Karpas-422 (cell line): ENCODE measurements around the gene ZFR2. TPM values are rescaled to one million over a fixed set of nuclear protein-coding genes. Genes with fewer than 3 reads are reported as not detected.
"Not testable (repeated sequence)": the region's sequence is repeated elsewhere in the genome, so short reads cannot be mapped to it uniquely, and the experiment has no call there.

ENCODE experiments used
- DNase-seq: peaks from one replicate; pipeline ENCODE4 v3.0.0-alpha.2; 2015
- H2AFZ ChIP-seq: fragments of 200-600 bp; sonication (generic); 2 replicates; pipeline ENCODE4 v1.6.1; 2014; ENCODE audit warnings: antibody characterized with exemption, low read length, mixed read lengths
- H3K27ac ChIP-seq: fragments of 200-600 bp; sonication (generic); 2 replicates; pipeline ENCODE4 v1.5.1; 2014; ENCODE audit warnings: mild to moderate bottlenecking, low read length, moderate library complexity
- H3K27me3 ChIP-seq: fragments of 200-600 bp; sonication (generic); 2 replicates; pipeline ENCODE4 v1.6.1; 2014; ENCODE audit warnings: low read length, mixed read lengths
- H3K36me3 ChIP-seq: fragments of 200-600 bp; sonication (generic); 2 replicates; pipeline ENCODE4 v1.6.1; 2014; ENCODE audit warnings: low read length, mixed read lengths; ENCODE audit not compliant: insufficient read depth
- H3K4me1 ChIP-seq: fragments of 200-600 bp; sonication (generic); 2 replicates; pipeline ENCODE4 v1.6.1; 2014; ENCODE audit warnings: mild to moderate bottlenecking, low read length, mixed read lengths
- H3K4me2 ChIP-seq: fragments of 200-600 bp; sonication (generic); 2 replicates; pipeline ENCODE4 v1.6.1; 2014; ENCODE audit warnings: low read length, low read depth, mild to moderate bottlenecking; ENCODE audit not compliant: poor library complexity, severe bottlenecking
- H3K4me3 ChIP-seq: fragments of 200-600 bp; sonication (generic); 2 replicates; pipeline ENCODE4 v1.5.1; 2014; ENCODE audit warnings: mild to moderate bottlenecking, antibody characterized with exemption, low read length, mixed read lengths
- H3K79me2 ChIP-seq: fragments of 200-600 bp; sonication (generic); 2 replicates; pipeline ENCODE4 v1.6.1; 2014; ENCODE audit warnings: mild to moderate bottlenecking, low read length, mixed read lengths
- H3K9ac ChIP-seq: fragments of 200-600 bp; sonication (generic); 2 replicates; pipeline ENCODE4 v1.6.0; 2014; ENCODE audit warnings: low read length
- H3K9me2 ChIP-seq: fragments of 200-600 bp; sonication (generic), shearing (Covaris generic); replicated peaks from 2 replicates; pipeline ENCODE4 v1.6.0; 2014; ENCODE audit warnings: mild to moderate bottlenecking, low read length, moderate library complexity; ENCODE audit not compliant: insufficient read depth
- H3K9me3 ChIP-seq: fragments of 300-700, 200-600 bp; sonication (generic); 2 replicates; pipeline ENCODE4 v1.6.1; 2014; ENCODE audit warnings: low read length, mixed read lengths
- H4K20me1 ChIP-seq: fragments of 200-600 bp; sonication (generic); 2 replicates; pipeline ENCODE4 v1.6.1; 2014; ENCODE audit warnings: mild to moderate bottlenecking, antibody characterized with exemption, low read length, low read depth; ENCODE audit not compliant: insufficient read depth
- total RNA-seq: library from RNA; depleted of rRNA; stranded (reverse); fragments of >200 nt; shearing (Covaris generic); gene quantifications from 2 replicates; pipeline ENCODE4 v1.2.3, GENCODE V29; 2014; ENCODE audit warnings: low replicate concordance

The ZFR2 gene
- total RNA-seq, 1 experiment from 2014 or later, result not detected

DNA sequence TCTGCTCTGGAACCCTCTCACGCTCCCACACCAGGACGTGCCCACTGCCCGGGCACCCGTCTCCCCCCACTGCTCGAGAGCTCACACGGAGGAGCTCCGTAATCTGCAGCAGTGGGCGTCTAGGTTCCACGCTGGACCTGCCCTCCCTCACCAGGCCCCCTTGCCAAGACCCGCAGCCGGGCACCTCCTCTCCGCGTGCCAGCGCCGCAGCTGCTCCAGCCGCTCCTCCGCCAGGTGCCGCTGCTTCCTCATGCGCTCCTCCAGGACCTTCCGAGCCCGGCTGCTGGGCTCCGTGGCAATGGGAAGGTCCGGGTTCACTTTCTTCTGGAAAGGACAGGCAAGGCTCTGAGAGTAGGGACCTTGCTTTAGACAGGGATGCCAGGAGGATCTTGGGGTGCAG is 47.7 kb downstream of the ZFR2 start:
- no peaks in the 10 kb centered on the region for H3K79me2 ChIP-seq
- no peaks in the 10 kb centered on the region for H3K9me2 ChIP-seq
- H2AFZ ChIP-seq, result no peak overlapping the region
- no peak for DNase-seq
- H3K9me3 ChIP-seq, result no peaks in the 10 kb centered on the region
- no peak overlapping the region for H3K9ac ChIP-seq
- H3K36me3 ChIP-seq, result no peaks in the 10 kb centered on the region
- H3K4me3 ChIP-seq, result no peak overlapping the region
- no peaks in the 10 kb centered on the region for H3K4me1 ChIP-seq
- no peak overlapping the region for H3K4me2 ChIP-seq
- no peak overlapping the region for H3K27ac ChIP-seq
- peaks cover 12% of the 10 kb centered on the region; the same call in 1 of the 2 replicates for H4K20me1 ChIP-seq
- no peaks in the 10 kb centered on the region for H3K27me3 ChIP-seq

DNA sequence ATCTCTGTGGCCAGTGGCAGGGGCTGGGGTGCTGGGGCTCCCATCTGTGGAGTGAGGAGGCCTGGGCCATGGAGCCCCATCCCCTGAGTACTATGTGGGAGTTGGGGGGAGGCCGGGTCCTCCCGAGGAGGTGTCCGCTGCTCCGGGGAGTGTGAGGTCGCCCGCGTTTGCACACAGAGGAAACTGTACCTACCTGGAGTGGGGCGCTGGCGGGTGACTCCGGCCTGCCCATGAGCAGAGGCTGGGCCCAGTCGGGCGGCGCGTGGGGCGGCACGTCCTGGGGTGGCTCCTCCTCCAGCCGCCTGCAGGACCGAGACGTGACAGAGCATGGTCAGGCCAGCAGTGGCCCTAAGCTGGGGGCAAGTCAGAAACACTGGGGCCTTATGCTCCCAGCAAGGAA is 48.8 kb downstream of the ZFR2 start:
- H3K4me1 ChIP-seq, result no peaks in the 10 kb centered on the region

DNA sequence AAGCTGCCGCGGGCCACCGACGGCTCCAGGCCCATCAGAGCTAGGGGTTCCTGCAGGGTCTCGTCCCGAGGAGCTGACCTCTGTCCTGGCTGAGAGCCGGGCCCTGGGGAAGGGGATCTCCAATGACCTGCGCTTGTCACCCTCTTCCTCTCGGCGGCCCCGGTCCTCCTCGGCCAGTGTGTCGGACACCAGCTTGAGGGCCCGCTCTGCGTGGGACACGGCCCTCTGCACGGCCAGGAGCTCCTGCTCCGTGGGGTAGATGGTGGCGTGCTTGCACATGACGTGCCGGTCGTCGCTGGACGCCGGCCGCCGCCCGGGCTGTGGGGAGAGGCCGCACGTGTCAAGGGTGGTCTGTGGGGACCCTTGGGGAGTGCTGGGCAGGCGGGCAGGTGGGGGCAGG is 49.9 kb downstream of the ZFR2 start:
- Histone ChIP-seq H3K36me3 (no peaks in the 10 kb centered on the region), H3K9me2 (no peaks in the 10 kb centered on the region), H4K20me1 (peaks cover 22% of the 10 kb centered on the region; the same call in 1 of the 2 replicates), H3K4me3 (no peak overlapping the region), H3K27ac (no peak overlapping the region), H3K79me2 (no peaks in the 10 kb centered on the region), H3K4me1 (no peaks in the 10 kb centered on the region), H2AFZ (no peak overlapping the region), H3K9me3 (no peaks in the 10 kb centered on the region), H3K4me2 (no peak overlapping the region), H3K27me3 (no peaks in the 10 kb centered on the region), H3K9ac (no peak overlapping the region)
- DNase-seq, result peak; percentile 14

More for the DNA sequence above, 48.8 kb downstream of the ZFR2 start:
- no peak overlapping the region for H3K4me3 ChIP-seq
- H4K20me1 ChIP-seq, result peaks cover 12% of the 10 kb centered on the region; the same call in 1 of the 2 replicates
- no peaks in the 10 kb centered on the region for H3K9me2 ChIP-seq
- H3K4me2 ChIP-seq, result no peak overlapping the region
- no peak overlapping the region for H3K27ac ChIP-seq
- no peaks in the 10 kb centered on the region for H3K9me3 ChIP-seq
- no peaks in the 10 kb centered on the region for H3K79me2 ChIP-seq
- no peak overlapping the region for H2AFZ ChIP-seq
- H3K9ac ChIP-seq, result no peak overlapping the region
- no peaks in the 10 kb centered on the region for H3K27me3 ChIP-seq
- DNase-seq, result no peak
- no peaks in the 10 kb centered on the region for H3K36me3 ChIP-seq

DNA sequence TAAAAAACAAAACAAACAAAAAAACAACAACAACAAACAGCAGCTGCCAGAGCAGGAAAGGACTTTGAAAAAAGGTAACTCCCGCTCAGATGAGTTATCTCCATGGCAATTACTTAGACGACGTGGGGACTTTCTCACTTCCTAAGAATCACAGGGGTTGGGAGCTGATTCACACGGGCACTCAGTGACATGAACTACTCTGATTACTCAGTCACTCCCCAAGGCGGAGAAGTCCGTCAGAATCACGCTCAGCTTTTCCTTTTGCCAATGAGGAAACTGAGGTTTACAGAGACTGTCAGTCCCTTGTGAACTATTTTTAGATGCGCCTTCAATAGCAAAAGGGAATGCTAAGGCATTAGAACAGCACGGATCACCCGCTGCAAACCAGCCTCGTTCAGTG is 50.4 kb downstream of the ZFR2 start:
- Histone ChIP-seq H3K4me3 (no peak overlapping the region), H3K36me3 (no peaks in the 10 kb centered on the region), H2AFZ (no peak overlapping the region), H3K79me2 (no peaks in the 10 kb centered on the region), H3K4me1 (no peaks in the 10 kb centered on the region), H3K27ac (no peak overlapping the region), H3K9me3 (no peaks in the 10 kb centered on the region), H3K4me2 (no peak overlapping the region), H3K9ac (no peak overlapping the region), H3K27me3 (no peaks in the 10 kb centered on the region), H4K20me1 (peaks cover 25% of the 10 kb centered on the region; the same call in 1 of the 2 replicates), H3K9me2 (no peaks in the 10 kb centered on the region)
- DNase-seq, result peak; percentile 27

DNA sequence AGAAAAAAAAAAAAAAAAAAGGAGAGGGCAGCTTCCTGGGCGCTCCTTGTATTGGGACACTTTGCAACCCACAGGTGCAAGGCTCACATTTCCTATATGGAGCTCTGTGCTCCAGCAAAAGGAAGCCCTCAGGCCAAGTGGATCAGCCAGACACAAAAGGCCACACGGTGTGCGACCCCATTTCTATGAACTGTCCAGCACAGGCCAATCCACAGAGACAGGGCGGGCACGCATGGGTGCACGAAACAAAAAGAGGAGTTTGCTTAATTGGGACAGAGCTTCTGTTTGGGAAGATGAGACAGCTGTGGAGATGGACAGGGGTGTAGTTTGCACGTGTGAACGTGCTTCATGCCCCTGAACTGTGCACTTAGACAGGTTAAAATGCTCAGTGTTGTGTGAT is 51.1 kb downstream of the ZFR2 start:
- no peak overlapping the region for H2AFZ ChIP-seq
- H3K27me3 ChIP-seq, result no peaks in the 10 kb centered on the region
- no peaks in the 10 kb centered on the region for H3K9me2 ChIP-seq
- no peaks in the 10 kb centered on the region for H3K79me2 ChIP-seq
- no peak overlapping the region for H3K4me3 ChIP-seq
- H3K9ac ChIP-seq, result no peak overlapping the region
- no peaks in the 10 kb centered on the region for H3K9me3 ChIP-seq
- no peak overlapping the region for H3K4me2 ChIP-seq
- no peak overlapping the region for H3K27ac ChIP-seq
- H4K20me1 ChIP-seq, result peaks cover 28% of the 10 kb centered on the region; the same call in 1 of the 2 replicates
- DNase-seq, result peak; percentile 5
- no peaks in the 10 kb centered on the region for H3K4me1 ChIP-seq
- no peaks in the 10 kb centered on the region for H3K36me3 ChIP-seq

DNA sequence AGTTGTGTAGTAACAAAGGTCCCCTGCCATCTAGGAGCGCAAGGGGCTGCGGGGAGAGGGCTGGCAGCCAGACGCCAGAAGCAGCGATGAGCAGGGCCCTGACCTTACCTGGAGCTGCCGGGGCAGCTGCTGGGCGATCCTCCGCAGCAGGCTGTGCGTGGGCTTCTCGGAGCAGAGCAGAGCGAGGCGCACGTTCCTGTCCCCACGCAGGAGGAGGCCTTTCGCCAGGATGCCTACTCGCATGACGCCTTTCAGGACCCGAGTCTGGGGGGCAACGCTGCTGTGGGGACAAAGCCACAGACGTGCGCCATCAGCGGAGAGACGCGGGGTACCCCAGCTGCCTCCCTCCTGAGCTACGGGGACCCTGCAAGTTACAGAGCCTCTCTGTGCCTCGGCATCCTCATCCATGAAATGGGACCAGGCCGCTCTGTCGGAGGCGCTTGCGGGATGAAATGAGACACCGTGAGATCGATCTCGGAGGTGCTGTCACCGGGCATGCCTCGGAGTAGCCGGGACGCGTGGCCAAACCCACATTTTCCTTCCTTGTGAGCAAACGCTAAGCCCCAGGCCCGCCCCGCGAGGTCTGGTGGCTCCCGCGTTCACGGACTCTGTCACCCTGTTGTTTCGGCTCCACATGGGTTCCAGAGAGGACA is 52.1 kb downstream of the ZFR2 start:
- Histone ChIP-seq H3K27me3 (no peaks in the 10 kb centered on the region), H3K9me2 (no peaks in the 10 kb centered on the region), H4K20me1 (peaks cover 32% of the 10 kb centered on the region; the same call in 1 of the 2 replicates), H3K4me3 (no peak overlapping the region), H3K9me3 (no peaks in the 10 kb centered on the region), H3K36me3 (no peaks in the 10 kb centered on the region), H2AFZ (no peak overlapping the region), H3K27ac (no peak overlapping the region), H3K79me2 (no peaks in the 10 kb centered on the region), H3K9ac (no peak overlapping the region), H3K4me1 (no peaks in the 10 kb centered on the region), H3K4me2 (no peak overlapping the region)
- DNase-seq, result peak; percentile 14

DNA sequence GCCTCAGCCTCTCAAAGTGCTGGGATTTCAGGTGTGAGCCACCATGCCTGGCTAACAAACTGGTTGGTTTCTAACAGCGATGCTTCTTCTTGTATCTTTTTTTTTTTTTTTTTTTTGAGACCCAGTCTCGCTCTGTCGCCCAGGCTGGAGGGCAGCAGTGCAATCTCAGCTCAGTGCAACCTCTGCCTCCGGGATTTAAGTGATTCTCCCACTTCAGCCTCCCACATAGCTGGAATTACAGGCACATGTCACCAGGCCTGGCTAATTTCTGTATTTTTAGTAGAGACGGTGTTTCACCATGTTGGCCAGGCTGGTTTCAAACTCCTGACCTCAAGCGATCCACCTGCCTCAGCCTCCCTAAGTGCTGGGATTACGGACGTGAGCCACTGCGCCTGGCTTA is 52.7 kb downstream of the ZFR2 start:
- H3K4me3 ChIP-seq, H3K9me3 ChIP-seq, H2AFZ ChIP-seq, H3K4me2 ChIP-seq, H3K27ac ChIP-seq, H3K27me3 ChIP-seq, H3K4me1 ChIP-seq, H3K9me2 ChIP-seq, H3K79me2 ChIP-seq, H3K36me3 ChIP-seq, H3K9ac ChIP-seq: not testable (repeated sequence)
- peaks cover 32% of the 10 kb centered on the region; the same call in 1 of the 2 replicates for H4K20me1 ChIP-seq
- peak; percentile 1 for DNase-seq

DNA sequence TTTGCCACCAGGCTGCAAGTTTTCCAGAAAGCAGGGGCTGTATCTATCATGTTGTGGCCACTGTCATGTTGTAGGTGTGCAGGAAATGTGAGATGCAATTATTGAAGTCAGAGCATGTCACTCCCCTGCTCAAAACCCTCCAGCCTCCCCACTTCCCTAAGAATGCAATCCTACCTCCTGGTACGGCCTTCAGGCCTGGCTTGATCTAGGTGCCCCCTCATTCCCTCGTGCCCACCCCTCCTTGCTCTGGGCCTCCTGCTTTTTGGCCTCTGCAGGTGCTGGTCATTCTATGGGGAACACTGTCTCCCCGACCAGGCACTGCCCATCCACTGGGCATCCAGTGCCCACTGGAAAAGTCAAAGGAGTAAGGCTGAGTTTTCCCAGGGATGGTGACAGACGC is 54.2 kb downstream of the ZFR2 start:
- Histone ChIP-seq H3K36me3 (no peaks in the 10 kb centered on the region), H3K9me3 (no peaks in the 10 kb centered on the region), H4K20me1 (peaks cover 37% of the 10 kb centered on the region; the same call in 1 of the 2 replicates), H2AFZ (no peak overlapping the region), H3K27ac (no peak overlapping the region), H3K4me2 (no peak overlapping the region), H3K4me3 (no peak overlapping the region), H3K9ac (no peak overlapping the region), H3K79me2 (no peaks in the 10 kb centered on the region), H3K4me1 (peaks cover 16% of the 10 kb centered on the region), H3K27me3 (no peaks in the 10 kb centered on the region), H3K9me2 (no peaks in the 10 kb centered on the region)
- peak; percentile 36 for DNase-seq
